Naive thymus-derived CD4-positive, alpha-beta T cell (primary cell): ENCODE data around the gene C6orf62. TPM values are rescaled to one million over a fixed set of nuclear protein-coding genes. Genes with fewer than 3 reads are reported as not detected.

ENCODE experiments used
- ATAC-seq: fragments of 150-1000 bp; cut with Tn5 transposase; 2 replicates; pipeline ENCODE4 v1.10.0; 2021; ENCODE audit warnings: mild to moderate bottlenecking, moderate library complexity
- CTCF ChIA-PET: fragments of 350-600 bp; sonication (Branson Sonifier 250); formaldehyde crosslinking; loops from one replicate; lab custom pipeline; 2021; ENCODE audit warnings: antibody characterized with exemption; lab: Charles Lee
- POLR2A ChIA-PET: fragments of 350-600 bp; sonication (Branson Sonifier 250); formaldehyde crosslinking; loops from one replicate; lab custom pipeline; 2021; ENCODE audit warnings: antibody characterized with exemption, inconsistent platforms; lab: Charles Lee
- DNase-seq, 9 donors: peaks; one replicate each; pipeline versions ENCODE4 v3.0.0 to v3.0.0-alpha.2; 2020 to 2022; ENCODE audit warnings: mixed read lengths in 1 of 9
- H3K27ac ChIP-seq: one replicate; pipeline ENCODE4 v1.7.0; 2013; ENCODE audit warnings: mild to moderate bottlenecking, low read depth, low read length, moderate library complexity
- H3K27me3 ChIP-seq, 2 donors: one replicate each; pipeline ENCODE4 v1.7.0; 2013; ENCODE audit warnings: low read length in 2 of 2, mild to moderate bottlenecking in 2 of 2, moderate library complexity in 2 of 2; ENCODE audit not compliant: control insufficient read depth in 2 of 2, insufficient read depth in 2 of 2
- H3K36me3 ChIP-seq, 3 experiments: 1 replicate in 2 of 3; 2 replicates in 1 of 3; pipeline ENCODE4 v1.7.0; 2013; ENCODE audit warnings: low read length in 3 of 3, mild to moderate bottlenecking in 3 of 3, moderate library complexity in 1 of 3; ENCODE audit not compliant: insufficient read depth in 3 of 3, control insufficient read depth in 2 of 3
- H3K4me1 ChIP-seq, 2 donors: one replicate each; pipeline ENCODE4 v1.7.0; 2013; ENCODE audit warnings: low read length in 2 of 2, mild to moderate bottlenecking in 2 of 2, moderate library complexity in 1 of 2; ENCODE audit not compliant: control insufficient read depth in 2 of 2, insufficient read depth in 2 of 2
- H3K4me3 ChIP-seq: 2 replicates; pipeline ENCODE4 v1.7.0; 2013; ENCODE audit warnings: mild to moderate bottlenecking, low read length
- H3K9me3 ChIP-seq, 3 experiments: 1 replicate in 2 of 3; 2 replicates in 1 of 3; pipeline ENCODE4 v1.7.0; 2013; ENCODE audit warnings: low read length in 3 of 3; ENCODE audit not compliant: control insufficient read depth in 2 of 3
- H3K27ac Mint-ChIP-seq, 9 donors: one replicate each; pipeline ENCODE4 v1.8.0; 2020 to 2022; ENCODE audit warnings: mixed read lengths in 9 of 9, mild to moderate bottlenecking in 8 of 9, moderate library complexity in 5 of 9, inconsistent platforms in 2 of 9
- H3K27me3 Mint-ChIP-seq, 5 donors: one replicate each; pipeline ENCODE4 v1.8.0; 2021 to 2022; ENCODE audit warnings: mixed read lengths in 5 of 5, mild to moderate bottlenecking in 1 of 5
- H3K36me3 Mint-ChIP-seq, 5 donors: one replicate each; pipeline ENCODE4 v1.8.0; 2020 to 2022; ENCODE audit warnings: mixed read lengths in 5 of 5, mild to moderate bottlenecking in 3 of 5, inconsistent platforms in 1 of 5
- H3K4me1 Mint-ChIP-seq, 7 donors: one replicate each; pipeline ENCODE4 v1.8.0; 2020 to 2022; ENCODE audit warnings: mixed read lengths in 7 of 7, mild to moderate bottlenecking in 3 of 7, inconsistent platforms in 1 of 7
- H3K4me3 Mint-ChIP-seq, 10 donors: one replicate each; pipeline ENCODE4 v1.8.0; 2020 to 2022; ENCODE audit warnings: mild to moderate bottlenecking in 10 of 10, mixed read lengths in 10 of 10, moderate library complexity in 6 of 10, inconsistent platforms in 2 of 10
- H3K9me3 Mint-ChIP-seq, 11 donors: one replicate each; pipeline ENCODE4 v1.8.0; 2020 to 2022; ENCODE audit warnings: mixed read lengths in 11 of 11, mild to moderate bottlenecking in 4 of 11, inconsistent platforms in 1 of 11, moderate library complexity in 1 of 11
- intact Hi-C, 2 donors: fragments of 100-400 bp; cut with micrococcal nuclease; formaldehyde crosslinking; loops; one replicate each; pipeline ENCODE4 v1.15.1; 2023
- polyA plus RNA-seq, 2 donors: library from polyadenylated mRNA; unstranded; fragments of 300-500 nt; fragmentation: Illumina TruSeq; gene quantifications; one replicate each; pipeline ENCODE4 v1.2.3, GENCODE V29; 2021
- total RNA-seq, 6 experiments: library from RNA in 5 of 6; stranded (reverse) in 5 of 6; gene quantifications; 1 replicate in 5 of 6; 2 replicates in 1 of 6; pipeline ENCODE4 v1.2.3 and lab custom pipeline; 2021 to 2026

C6orf62 gene
- total and polyA plus RNA-seq, 7 experiments from 2014 or later = 102 to 162 (median 130) TPM

- ATAC-seq (no peak), DNase-seq (no peak)
- H3K4me1 Mint-ChIP-seq = peaks cover 9 to 24% (median 16%) of the 10 kb centered on the region in 7 donors
- ChIA-PET POLR2A (no interaction called here), CTCF (interaction anchor here (1.0 to 1.4 kb wide), 2 partner anchors 37 to 111 kb away, joined by 4 to 6 read pairs; no protein-coding TSS in a partner anchor)
- no peaks in the 10 kb centered on the region for H3K27me3 ChIP-seq
- H3K27ac Mint-ChIP-seq = peak overlapping the region in 2 of 9 donors; percentile 34 to 72
- no peaks in the 10 kb centered on the region for H3K9me3 Mint-ChIP-seq
- intact Hi-C loops = loop anchor here in 1 of 2 donors (10.0 kb wide), 1 partner anchor 407 kb away; no protein-coding TSS in a partner anchor
- no peaks in the 10 kb centered on the region for H3K27me3 Mint-ChIP-seq
- no peak overlapping the region for H3K4me3 ChIP-seq
- H3K4me1 ChIP-seq = peaks cover 0 to 6% of the 10 kb centered on the region in 2 donors
- no peak overlapping the region for H3K4me3 Mint-ChIP-seq
- H3K27ac ChIP-seq = no peak overlapping the region
- H3K9me3 ChIP-seq = no peaks in the 10 kb centered on the region
- H3K36me3 Mint-ChIP-seq = peaks cover 3 to 6% (median 5%) of the 10 kb centered on the region in 5 donors
- H3K36me3 ChIP-seq = peaks cover 0 to 6% (median 0%) of the 10 kb centered on the region in 3 experiments
Measured at GRCh38 chr6:24692003-24692402, 27.0 kb downstream of the C6orf62 start.

GRCh38 chr6:24691550-24691949, 27.4 kb downstream of the C6orf62 start:
- peak overlapping the region in 2 of 9 donors; percentile 34 to 72 for H3K27ac Mint-ChIP-seq
- intact Hi-C loops = loop anchor here in 1 of 2 donors (10.0 kb wide), 1 partner anchor 407 kb away; no protein-coding TSS in a partner anchor
- POLR2A ChIA-PET = no interaction called here

GRCh38 chr6:24690593-24690992, 28.4 kb downstream of the C6orf62 start:
- no peak for ATAC-seq
- Histone ChIP-seq H3K9me3 (no peaks in the 10 kb centered on the region), H3K36me3 (peaks cover 0 to 6% (median 0%) of the 10 kb centered on the region in 3 experiments), H3K4me1 (peaks cover 0 to 6% of the 10 kb centered on the region in 2 donors), H3K27ac (no peak overlapping the region), H3K27me3 (no peaks in the 10 kb centered on the region), H3K4me3 (no peak overlapping the region)
- ChIA-PET CTCF (interaction anchor here (0.8 kb wide), 1 partner anchor 104 kb away, joined by 6 read pairs; no protein-coding TSS in a partner anchor), POLR2A (interaction anchor here (0.9 kb wide), 1 partner anchor 11 kb away, joined by 3 read pairs; no protein-coding TSS in a partner anchor)
- no peaks in the 10 kb centered on the region for H3K27me3 Mint-ChIP-seq
- H3K9me3 Mint-ChIP-seq = no peaks in the 10 kb centered on the region
- intact Hi-C loops = loop anchor here in 1 of 2 donors (10.0 kb wide), 1 partner anchor 406 kb away; no protein-coding TSS in a partner anchor
- peaks cover 3 to 10% (median 6%) of the 10 kb centered on the region in 5 donors for H3K36me3 Mint-ChIP-seq
- H3K4me1 Mint-ChIP-seq = peaks cover 9 to 28% (median 15%) of the 10 kb centered on the region in 7 donors
- H3K4me3 Mint-ChIP-seq = no peak overlapping the region
- DNase-seq = no peak
- no peak overlapping the region for H3K27ac Mint-ChIP-seq

More at GRCh38 chr6:24691550-24691949, 27.4 kb downstream of the C6orf62 start:
- Histone ChIP-seq H3K27ac (no peak overlapping the region), H3K27me3 (no peaks in the 10 kb centered on the region), H3K4me1 (peaks cover 0 to 6% of the 10 kb centered on the region in 2 donors), H3K9me3 (no peaks in the 10 kb centered on the region), H3K4me3 (no peak overlapping the region), H3K36me3 (peaks cover 0 to 6% (median 0%) of the 10 kb centered on the region in 3 experiments)
- Mint-ChIP-seq H3K9me3 (no peaks in the 10 kb centered on the region), H3K4me1 (peaks cover 9 to 27% (median 16%) of the 10 kb centered on the region in 7 donors), H3K27me3 (no peaks in the 10 kb centered on the region), H3K36me3 (peaks cover 3 to 9% (median 6%) of the 10 kb centered on the region in 5 donors), H3K4me3 (no peak overlapping the region)
- CTCF ChIA-PET = no interaction called here
- no peak for ATAC-seq
- DNase-seq = no peak

DNA sequence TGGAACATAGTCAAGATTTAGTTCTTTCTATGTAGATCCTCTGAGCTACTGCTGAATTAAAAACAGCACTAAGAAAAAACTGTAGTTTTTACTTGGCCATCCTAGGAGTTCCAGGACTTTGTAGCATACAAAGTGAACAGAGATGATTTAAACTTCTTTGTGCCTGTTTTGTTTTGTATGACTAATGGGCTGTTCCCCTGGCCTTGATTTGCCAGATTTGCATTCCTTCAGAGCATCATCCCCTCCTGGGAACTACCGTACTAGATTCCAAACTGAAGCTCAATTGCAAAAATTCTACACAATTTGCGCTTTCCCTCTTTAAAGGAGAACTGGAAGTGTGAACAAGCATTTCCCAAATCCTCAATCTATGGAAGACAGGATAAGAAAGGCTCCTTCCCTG, 29.0 kb downstream of the C6orf62 start:
- no peak for ATAC-seq
- Histone ChIP-seq H3K27me3 (no peaks in the 10 kb centered on the region), H3K4me3 (no peak overlapping the region), H3K9me3 (no peaks in the 10 kb centered on the region), H3K36me3 (peaks cover 0 to 6% (median 0%) of the 10 kb centered on the region in 3 experiments), H3K27ac (no peak overlapping the region), H3K4me1 (peaks cover 0 to 6% of the 10 kb centered on the region in 2 donors)
- Mint-ChIP-seq H3K27ac (peak overlapping the region in 1 of 9 donors; percentile 18), H3K4me1 (peaks cover 7 to 24% (median 11%) of the 10 kb centered on the region in 7 donors), H3K4me3 (no peak overlapping the region), H3K36me3 (peaks cover 3 to 10% (median 6%) of the 10 kb centered on the region in 5 donors), H3K27me3 (no peaks in the 10 kb centered on the region), H3K9me3 (no peaks in the 10 kb centered on the region)
- ChIA-PET POLR2A (interaction anchor here (0.9 kb wide), 1 partner anchor 11 kb away, joined by 3 read pairs; no protein-coding TSS in a partner anchor), CTCF (interaction anchor here (0.6 to 1.7 kb wide), 3 partner anchors 104 to 663 kb away, joined by 3 to 6 read pairs (median 6); no protein-coding TSS in a partner anchor)
- DNase-seq = no peak
- intact Hi-C loops = loop anchor here in 1 of 2 donors (10.0 kb wide), 1 partner anchor 405 kb away; no protein-coding TSS in a partner anchor

DNA sequence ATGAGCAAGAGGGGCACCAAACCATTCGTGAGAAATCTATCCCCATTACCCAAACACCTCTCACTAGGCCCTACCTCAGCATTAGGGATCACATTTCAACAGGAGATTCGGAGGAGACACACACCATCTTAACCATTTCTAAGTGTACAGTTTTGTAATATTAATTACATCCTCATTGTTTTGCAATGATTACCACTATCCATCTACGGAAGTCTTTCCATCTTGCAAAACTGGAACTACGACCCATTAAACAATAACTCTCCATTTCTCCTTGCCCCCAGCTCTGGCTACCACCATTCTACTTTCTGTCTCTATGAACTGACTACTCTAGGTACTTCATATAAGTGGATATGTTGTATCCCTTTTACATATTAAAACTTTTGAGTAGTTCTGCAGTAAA, 32.0 kb downstream of the C6orf62 start:
- H3K4me1 ChIP-seq = no peaks in the 10 kb centered on the region
- intact Hi-C loops = no loop called here
- Mint-ChIP-seq H3K36me3 (peaks cover 3 to 17% (median 6%) of the 10 kb centered on the region in 5 donors), H3K27me3 (no peaks in the 10 kb centered on the region), H3K9me3 (no peaks in the 10 kb centered on the region), H3K4me3 (no peak overlapping the region), H3K4me1 (peaks cover 0 to 15% (median 4%) of the 10 kb centered on the region in 7 donors), H3K27ac (peak overlapping the region in 1 of 9 donors; percentile 79)
- no peak overlapping the region for H3K4me3 ChIP-seq
- peaks cover 0 to 6% (median 0%) of the 10 kb centered on the region in 3 experiments for H3K36me3 ChIP-seq
- H3K9me3 ChIP-seq = no peaks in the 10 kb centered on the region
- ChIA-PET POLR2A (no interaction called here), CTCF (no interaction called here)
- DNase-seq (no peak), ATAC-seq (no peak)
- H3K27me3 ChIP-seq = no peaks in the 10 kb centered on the region
- H3K27ac ChIP-seq = no peak overlapping the region

DNA sequence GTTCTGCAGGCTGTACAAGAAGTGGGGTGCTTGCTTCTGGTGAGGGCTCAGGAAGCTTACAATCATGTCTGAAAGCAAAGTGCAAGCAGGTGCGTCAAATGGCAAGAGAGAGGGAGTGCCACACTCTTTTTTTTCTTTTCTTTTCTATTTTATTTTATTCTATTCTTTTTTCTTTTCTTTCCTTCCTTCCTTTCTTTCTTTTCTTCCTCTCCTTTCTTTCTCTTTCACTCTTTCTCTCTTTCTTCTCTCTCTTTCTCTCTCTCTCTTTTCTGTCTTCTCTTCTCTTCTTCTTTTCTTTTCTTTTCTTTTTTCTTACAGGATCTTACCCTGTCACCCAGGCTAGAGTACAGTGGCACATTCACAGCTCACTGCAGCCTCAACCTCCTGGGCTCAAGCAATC, 32.5 kb downstream of the C6orf62 start:
- Histone ChIP-seq H3K4me1 (no peaks in the 10 kb centered on the region), H3K36me3 (peaks cover 0 to 6% (median 0%) of the 10 kb centered on the region in 3 experiments), H3K4me3 (no peak overlapping the region), H3K9me3 (no peaks in the 10 kb centered on the region), H3K27me3 (no peaks in the 10 kb centered on the region), H3K27ac (no peak overlapping the region)
- DNase-seq (no peak), ATAC-seq (no peak)
- H3K36me3 Mint-ChIP-seq = peaks cover 4 to 22% (median 6%) of the 10 kb centered on the region in 5 donors
- H3K4me3 Mint-ChIP-seq = no peak overlapping the region
- no peaks in the 10 kb centered on the region for H3K9me3 Mint-ChIP-seq
- ChIA-PET CTCF (no interaction called here), POLR2A (no interaction called here)
- intact Hi-C loops = no loop called here
- peaks cover 0 to 11% (median 0%) of the 10 kb centered on the region in 7 donors for H3K4me1 Mint-ChIP-seq
- no peaks in the 10 kb centered on the region for H3K27me3 Mint-ChIP-seq
- peak overlapping the region in 1 of 9 donors; percentile 32 for H3K27ac Mint-ChIP-seq
